Panc1 (cell line): ENCODE results near the gene APEH.
"Not testable (repeated sequence)": the region's sequence is repeated elsewhere in the genome, so short reads cannot be mapped to it uniquely, and the experiment has no call there.

ENCODE experiments used
- SIN3A ChIP-seq: IDR thresholded peaks from 2 replicates; pipeline ENCODE4 v1.6.1; 2012; ENCODE audit warnings: low read depth, mild to moderate bottlenecking, low read length, moderate library complexity, borderline replicate concordance; ENCODE audit not compliant: insufficient read depth
- TF ChIP-seq, protein P1 (sequence below): fragments of 450-650 bp; IDR thresholded peaks from 2 replicates; pipeline ENCODE4 v1.5.1; 2017; ENCODE audit warnings: mild to moderate bottlenecking
- TF ChIP-seq, protein P2 (sequence below), 2 experiments: IDR thresholded peaks; 2 replicates each; pipeline ENCODE4 v1.6.1; 2011 to 2012; ENCODE audit warnings: low read depth in 2 of 2, control low read depth in 1 of 2, low read length in 1 of 2, mild to moderate bottlenecking in 1 of 2, moderate library complexity in 1 of 2; ENCODE audit not compliant: insufficient read depth in 1 of 2

DNA sequence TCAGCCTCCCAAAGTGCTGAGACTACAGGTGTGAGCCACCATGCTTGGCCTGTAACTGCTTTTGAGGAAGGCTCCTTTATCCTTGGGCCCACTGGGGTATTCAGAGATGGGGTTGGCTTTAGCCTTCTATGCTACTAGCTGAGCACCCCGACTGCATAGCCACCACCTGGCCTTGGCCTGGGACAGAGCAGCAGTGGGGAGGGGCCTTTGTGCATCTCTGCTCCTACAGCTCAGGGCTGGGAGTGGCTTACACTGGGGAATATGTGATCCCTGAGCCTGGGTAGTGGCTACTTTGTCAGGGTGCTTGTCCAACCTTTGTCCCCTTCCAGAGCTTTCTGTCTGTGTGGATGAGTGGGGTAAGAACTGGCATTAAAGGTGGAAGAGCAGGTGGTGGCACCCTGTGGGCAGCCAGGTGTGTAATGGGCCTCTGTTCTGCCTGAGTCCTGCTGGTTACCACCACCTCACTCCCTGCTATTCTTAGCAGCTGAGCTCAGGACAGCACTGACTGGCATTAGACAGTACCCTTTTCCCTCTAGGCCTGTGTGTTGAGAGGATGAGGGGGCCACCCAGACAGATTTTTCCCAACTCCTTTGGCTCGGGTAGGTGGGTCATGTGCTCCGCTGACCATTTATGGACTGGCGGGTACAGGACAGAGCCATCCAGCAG, 21.3 kb downstream of the APEH start:
- TF ChIP-seq, protein P1, sequence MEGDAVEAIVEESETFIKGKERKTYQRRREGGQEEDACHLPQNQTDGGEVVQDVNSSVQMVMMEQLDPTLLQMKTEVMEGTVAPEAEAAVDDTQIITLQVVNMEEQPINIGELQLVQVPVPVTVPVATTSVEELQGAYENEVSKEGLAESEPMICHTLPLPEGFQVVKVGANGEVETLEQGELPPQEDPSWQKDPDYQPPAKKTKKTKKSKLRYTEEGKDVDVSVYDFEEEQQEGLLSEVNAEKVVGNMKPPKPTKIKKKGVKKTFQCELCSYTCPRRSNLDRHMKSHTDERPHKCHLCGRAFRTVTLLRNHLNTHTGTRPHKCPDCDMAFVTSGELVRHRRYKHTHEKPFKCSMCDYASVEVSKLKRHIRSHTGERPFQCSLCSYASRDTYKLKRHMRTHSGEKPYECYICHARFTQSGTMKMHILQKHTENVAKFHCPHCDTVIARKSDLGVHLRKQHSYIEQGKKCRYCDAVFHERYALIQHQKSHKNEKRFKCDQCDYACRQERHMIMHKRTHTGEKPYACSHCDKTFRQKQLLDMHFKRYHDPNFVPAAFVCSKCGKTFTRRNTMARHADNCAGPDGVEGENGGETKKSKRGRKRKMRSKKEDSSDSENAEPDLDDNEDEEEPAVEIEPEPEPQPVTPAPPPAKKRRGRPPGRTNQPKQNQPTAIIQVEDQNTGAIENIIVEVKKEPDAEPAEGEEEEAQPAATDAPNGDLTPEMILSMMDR: not testable (repeated sequence)
- not testable (repeated sequence) for TF ChIP-seq SIN3A
- TF ChIP-seq, protein P2, sequence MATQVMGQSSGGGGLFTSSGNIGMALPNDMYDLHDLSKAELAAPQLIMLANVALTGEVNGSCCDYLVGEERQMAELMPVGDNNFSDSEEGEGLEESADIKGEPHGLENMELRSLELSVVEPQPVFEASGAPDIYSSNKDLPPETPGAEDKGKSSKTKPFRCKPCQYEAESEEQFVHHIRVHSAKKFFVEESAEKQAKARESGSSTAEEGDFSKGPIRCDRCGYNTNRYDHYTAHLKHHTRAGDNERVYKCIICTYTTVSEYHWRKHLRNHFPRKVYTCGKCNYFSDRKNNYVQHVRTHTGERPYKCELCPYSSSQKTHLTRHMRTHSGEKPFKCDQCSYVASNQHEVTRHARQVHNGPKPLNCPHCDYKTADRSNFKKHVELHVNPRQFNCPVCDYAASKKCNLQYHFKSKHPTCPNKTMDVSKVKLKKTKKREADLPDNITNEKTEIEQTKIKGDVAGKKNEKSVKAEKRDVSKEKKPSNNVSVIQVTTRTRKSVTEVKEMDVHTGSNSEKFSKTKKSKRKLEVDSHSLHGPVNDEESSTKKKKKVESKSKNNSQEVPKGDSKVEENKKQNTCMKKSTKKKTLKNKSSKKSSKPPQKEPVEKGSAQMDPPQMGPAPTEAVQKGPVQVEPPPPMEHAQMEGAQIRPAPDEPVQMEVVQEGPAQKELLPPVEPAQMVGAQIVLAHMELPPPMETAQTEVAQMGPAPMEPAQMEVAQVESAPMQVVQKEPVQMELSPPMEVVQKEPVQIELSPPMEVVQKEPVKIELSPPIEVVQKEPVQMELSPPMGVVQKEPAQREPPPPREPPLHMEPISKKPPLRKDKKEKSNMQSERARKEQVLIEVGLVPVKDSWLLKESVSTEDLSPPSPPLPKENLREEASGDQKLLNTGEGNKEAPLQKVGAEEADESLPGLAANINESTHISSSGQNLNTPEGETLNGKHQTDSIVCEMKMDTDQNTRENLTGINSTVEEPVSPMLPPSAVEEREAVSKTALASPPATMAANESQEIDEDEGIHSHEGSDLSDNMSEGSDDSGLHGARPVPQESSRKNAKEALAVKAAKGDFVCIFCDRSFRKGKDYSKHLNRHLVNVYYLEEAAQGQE (IDR thresholded peaks at IDR 0.05; ENCODE audit: insufficient read depth in 1 of 2, low read depth in 2 of 2, low read length in 1 of 2): not testable (repeated sequence)
